AG04449 (cell line): ENCODE data around the gene GPR26.

Source experiments
- CTCF ChIA-PET: fragments of 350-600 bp; formaldehyde crosslinking; extraction: SDS; loops from one replicate; lab custom pipeline; 2021; ENCODE audit warnings: antibody characterized with exemption; lab: Yijun Ruan, JAX
- POLR2A ChIA-PET: fragments of 400-600, 350-600 bp; formaldehyde crosslinking; extraction: SDS; loops from one replicate; lab custom pipeline; 2020; ENCODE audit warnings: antibody characterized with exemption, inconsistent platforms; lab: Yijun Ruan, JAX
- DNase-seq: peaks from one replicate; pipeline ENCODE4 v3.0.0-alpha.2; 2010; ENCODE audit warnings: low read depth, low spot score
- H3K4me3 ChIP-seq: 2 replicates; pipeline ENCODE4 v1.5.1; 2011; ENCODE audit warnings: low read depth, mild to moderate bottlenecking, control low read depth, low read length
- TF ChIP-seq, protein P1 (sequence below): IDR thresholded peaks from one replicate; pipeline ENCODE4 v1.5.1; 2011; ENCODE audit warnings: mild to moderate bottlenecking, moderate library complexity, low read length, control low read depth, inconsistent platforms; ENCODE audit not compliant: insufficient read depth; ENCODE audit errors: missing control alignments

GPR26 gene

GRCh38 chr10:123649676-123650075 is 16.5 kb upstream of the GPR26 start:
- ChIA-PET CTCF (no interaction called here), POLR2A (no interaction called here)
- TF ChIP-seq, protein P1, sequence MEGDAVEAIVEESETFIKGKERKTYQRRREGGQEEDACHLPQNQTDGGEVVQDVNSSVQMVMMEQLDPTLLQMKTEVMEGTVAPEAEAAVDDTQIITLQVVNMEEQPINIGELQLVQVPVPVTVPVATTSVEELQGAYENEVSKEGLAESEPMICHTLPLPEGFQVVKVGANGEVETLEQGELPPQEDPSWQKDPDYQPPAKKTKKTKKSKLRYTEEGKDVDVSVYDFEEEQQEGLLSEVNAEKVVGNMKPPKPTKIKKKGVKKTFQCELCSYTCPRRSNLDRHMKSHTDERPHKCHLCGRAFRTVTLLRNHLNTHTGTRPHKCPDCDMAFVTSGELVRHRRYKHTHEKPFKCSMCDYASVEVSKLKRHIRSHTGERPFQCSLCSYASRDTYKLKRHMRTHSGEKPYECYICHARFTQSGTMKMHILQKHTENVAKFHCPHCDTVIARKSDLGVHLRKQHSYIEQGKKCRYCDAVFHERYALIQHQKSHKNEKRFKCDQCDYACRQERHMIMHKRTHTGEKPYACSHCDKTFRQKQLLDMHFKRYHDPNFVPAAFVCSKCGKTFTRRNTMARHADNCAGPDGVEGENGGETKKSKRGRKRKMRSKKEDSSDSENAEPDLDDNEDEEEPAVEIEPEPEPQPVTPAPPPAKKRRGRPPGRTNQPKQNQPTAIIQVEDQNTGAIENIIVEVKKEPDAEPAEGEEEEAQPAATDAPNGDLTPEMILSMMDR: no peak
- H3K4me3 ChIP-seq: no peak overlapping the region
- DNase-seq: no peak

- TF ChIP-seq, protein P1: no peak
- ChIA-PET POLR2A (no interaction called here), CTCF (interaction anchor here (0.9 to 1.3 kb wide), 3 partner anchors 11 to 313 kb away, joined by 3 read pairs; no protein-coding TSS in a partner anchor)
- no peak overlapping the region for H3K4me3 ChIP-seq
- no peak for DNase-seq
These were observed 14.6 kb upstream of the GPR26 start for GRCh38 chr10:123651421-123652047.

DNA sequence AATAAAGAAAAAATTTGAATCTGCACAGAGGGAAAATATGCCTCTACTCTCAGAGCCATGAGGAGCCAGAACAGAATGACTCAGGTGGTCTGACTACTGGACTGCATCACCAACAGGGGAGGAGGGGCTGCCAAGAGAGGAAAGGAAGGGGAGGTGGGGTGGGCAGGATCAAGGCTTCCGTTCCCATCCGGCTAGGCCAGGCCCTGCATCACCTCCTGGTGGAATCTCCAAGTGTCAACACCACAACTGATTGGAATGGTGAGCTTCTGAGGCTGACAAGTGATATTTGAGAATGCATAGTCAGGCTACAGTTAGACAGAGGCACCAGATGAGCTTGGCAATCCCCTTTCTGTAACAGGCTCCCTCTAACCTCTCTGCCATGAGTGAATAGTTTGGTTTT is 10.4 kb upstream of the GPR26 start:
- TF ChIP-seq, protein P1: no peak
- DNase-seq: no peak
- H3K4me3 ChIP-seq: no peak overlapping the region
- ChIA-PET POLR2A (no interaction called here), CTCF (interaction anchor here (1.0 to 1.2 kb wide), 3 partner anchors 15 to 74 kb away, joined by 3 to 8 read pairs (median 5); no protein-coding TSS in a partner anchor)

GRCh38 chr10:123663522-123663921 is 2.6 kb upstream of the GPR26 start:
- POLR2A ChIA-PET: no interaction called here
- DNase-seq: no peak
- CTCF ChIA-PET: no interaction called here
- TF ChIP-seq, protein P1: no peak
- no peak overlapping the region for H3K4me3 ChIP-seq

DNA sequence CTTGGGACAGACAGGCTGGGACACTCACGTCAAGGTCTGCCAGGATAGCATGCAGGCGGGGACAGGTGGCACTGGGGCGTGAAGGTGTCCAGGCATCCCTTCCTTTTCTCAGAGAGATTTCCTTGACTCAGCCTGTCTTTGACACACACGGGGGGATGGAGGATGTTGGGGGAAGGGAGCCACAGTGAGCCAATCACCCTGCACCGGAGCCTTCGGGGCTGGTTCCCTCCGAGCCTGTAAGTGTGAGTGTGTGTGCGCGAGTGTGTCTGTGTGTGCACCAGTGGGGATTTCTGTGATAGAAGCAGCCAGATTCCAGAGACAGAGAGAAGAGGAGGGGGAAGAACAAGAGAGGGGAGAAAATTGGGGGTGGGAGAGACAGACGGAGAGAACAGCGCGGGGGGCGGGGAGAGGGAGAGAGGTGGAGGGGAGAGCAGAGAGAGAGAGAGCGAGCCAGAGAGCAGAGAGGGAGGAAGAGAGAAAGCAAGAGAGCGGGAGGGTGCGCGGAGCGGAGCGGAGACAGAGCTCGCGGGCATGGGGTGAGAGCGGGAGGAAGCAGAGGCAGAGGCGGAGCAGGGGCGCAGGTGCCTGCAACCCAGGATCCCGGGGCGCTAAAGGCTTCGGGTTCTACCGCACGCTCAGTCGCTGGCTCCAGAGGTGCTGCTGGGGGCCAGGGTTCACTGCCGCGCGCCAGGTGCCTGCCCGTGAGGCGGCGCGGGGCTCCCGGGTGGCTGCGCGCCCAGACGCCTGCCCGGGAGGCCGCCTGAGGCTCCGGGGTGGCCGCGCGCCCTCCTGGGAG is 466 bp upstream of the GPR26 start:
- ChIA-PET POLR2A (no interaction called here), CTCF (no interaction called here)
- no peak overlapping the region for H3K4me3 ChIP-seq
- DNase-seq: no peak
- TF ChIP-seq, protein P1: no peak

DNA sequence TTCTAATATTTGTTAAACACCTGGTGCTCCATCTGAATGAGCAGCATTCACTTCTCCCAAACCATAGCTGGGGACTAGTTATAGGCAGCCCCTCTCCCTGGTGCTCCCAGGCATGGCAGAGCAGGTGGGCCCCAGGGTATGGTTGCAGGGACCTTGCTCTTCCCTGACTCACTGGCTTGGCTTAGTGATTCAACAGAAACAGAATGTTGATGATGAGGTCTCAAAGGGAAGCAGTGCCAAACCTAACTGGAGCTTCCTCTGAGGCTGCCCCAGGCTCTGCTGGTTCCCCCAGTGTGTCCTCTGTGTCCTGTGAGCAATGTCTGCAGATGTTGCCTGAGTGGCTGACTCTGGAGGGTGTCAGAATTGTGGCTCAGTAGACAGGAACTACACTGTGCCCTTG is 3.7 kb downstream of the GPR26 start:
- CTCF ChIA-PET: interaction anchor here (0.5 to 3.1 kb wide), 2 partner anchors 108 to 297 kb away, joined by 3 to 10 read pairs; no protein-coding TSS in a partner anchor
- TF ChIP-seq, protein P1: no peak
- no peak overlapping the region for H3K4me3 ChIP-seq
- no peak for DNase-seq
- POLR2A ChIA-PET: no interaction called here
